ENCODE results near the gene CDRT4. TPM values are rescaled to one million over a fixed set of nuclear protein-coding genes. Genes with fewer than 3 reads are reported as not detected.

Gene CDRT4
- total and polyA plus RNA-seq, 2 experiments from 2014 or later, result 6.5 to 13.0 TPM

GRCh38 chr17:15442311-15443180 is 24.9 kb downstream of the CDRT4 start:
- Histone ChIP-seq H3K27ac (ENCODE audit: low read depth) (no peak overlapping the region), H2AFZ (no peak overlapping the region)
- no peak for ATAC-seq

More at GRCh38 chr17:15442311-15443180, 24.9 kb downstream of the CDRT4 start:
- H4K20me1 ChIP-seq (replicated peaks; ENCODE audit: insufficient read depth), result peaks cover 8% of the 10 kb centered on the region; the same call in 1 of the 2 replicates
- no peaks in the 10 kb centered on the region for H3K9me2 ChIP-seq (ENCODE audit: insufficient read depth)
- Mint-ChIP-seq H3K27me3 (ENCODE audit: insufficient read depth, low read depth, poor library complexity) (peaks cover 5% of the 10 kb centered on the region), H3K4me1 (peaks cover 5% of the 10 kb centered on the region; the same call in 2 of the 3 replicates), H3K9me3 (no peaks in the 10 kb centered on the region), H3K4me3 (no peak overlapping the region), H3K36me3 (ENCODE audit: low read depth) (peaks cover 15% of the 10 kb centered on the region; the same call in 1 of the 3 replicates), H3K27ac (no peak overlapping the region)
- no peaks in the 10 kb centered on the region for H3F3A ChIP-seq (replicated peaks; ENCODE audit: low read depth)
- H3K4me3 ChIP-seq, result no peak overlapping the region
- DNase-seq (ENCODE audit: low spot score), result no peak
- no peaks in the 10 kb centered on the region for H3K4me1 ChIP-seq (ENCODE audit: insufficient read depth)
- TF ChIP-seq ETS1 (IDR thresholded peaks at IDR 0.05) (no peak), ZNF114 (CRISPR knock-in tag; IDR thresholded peaks at IDR 0.05) (no peak), POLR2AphosphoS5 (IDR thresholded peaks at IDR 0.05; ENCODE audit: low read depth) (no peak), EZH2phosphoT487 (IDR thresholded peaks at IDR 0.05; ENCODE audit: unreplicated experiment) (no peak), CTCF (conservative IDR thresholded peaks at IDR 0.05; ENCODE audit: low read depth in 2 of 2) (no peak), ZNF462 (CRISPR knock-in tag; IDR thresholded peaks at IDR 0.05) (no peak), CREB1 (CRISPR knock-in tag; IDR thresholded peaks at IDR 0.05; ENCODE audit: low read depth) (no peak), NANOG (IDR thresholded peaks at IDR 0.05; ENCODE audit: borderline replicate concordance) (no peak), STAT1 (IDR thresholded peaks at IDR 0.05; ENCODE audit: unreplicated experiment) (no peak), JUNB (IDR thresholded peaks at IDR 0.05; ENCODE audit: unreplicated experiment) (no peak), REST (IDR thresholded peaks at IDR 0.05; ENCODE audit: unreplicated experiment) (no peak), EZH2 (IDR thresholded peaks at IDR 0.05; ENCODE audit: low read depth, unreplicated experiment) (no peak), ZNF331 (CRISPR knock-in tag; IDR thresholded peaks at IDR 0.05; ENCODE audit: low read depth) (no peak)
- no peak overlapping the region for H3K4me2 ChIP-seq
- no peaks in the 10 kb centered on the region for H3K27me3 ChIP-seq (ENCODE audit: insufficient read depth)
- H3K36me3 ChIP-seq (ENCODE audit: insufficient read depth), result no peaks in the 10 kb centered on the region
- no peaks in the 10 kb centered on the region for H3K79me2 ChIP-seq (replicated peaks; ENCODE audit: insufficient read depth)

Measured in GM23338 (cell line).